Measurements from ENCODE around the gene GSTA5.
"Not testable (repeated sequence)": the region's sequence is repeated elsewhere in the genome, so short reads cannot be mapped to it uniquely, and the experiment has no call there.

Gene GSTA5

GRCh38 chr6:52834481-52834880, 6.1 kb downstream of the GSTA5 start:
- no peak for DNase-seq (ENCODE audit: low spot score)

- not testable (repeated sequence) for DNase-seq (ENCODE audit: low spot score)
Measured at GRCh38 chr6:52830869-52831268, 9.7 kb downstream of the GSTA5 start.

GRCh38 chr6:52829046-52829817, 11.4 kb downstream of the GSTA5 start:
- DNase-seq (ENCODE audit: low spot score) = no peak

- DNase-seq (ENCODE audit: low spot score) = not testable (repeated sequence)
Measured at GRCh38 chr6:52828621-52829020, 12.0 kb downstream of the GSTA5 start.

GRCh38 chr6:52827073-52827783, 13.4 kb downstream of the GSTA5 start:
- DNase-seq (ENCODE audit: low spot score) = not testable (repeated sequence)

- no peak for DNase-seq (ENCODE audit: low spot score)
Measured at GRCh38 chr6:52826513-52826912, 14.1 kb downstream of the GSTA5 start.

GRCh38 chr6:52825900-52826459, 14.6 kb downstream of the GSTA5 start:
- not testable (repeated sequence) for DNase-seq (ENCODE audit: low spot score)

GRCh38 chr6:52825270-52825793, 15.3 kb downstream of the GSTA5 start:
- not testable (repeated sequence) for DNase-seq (ENCODE audit: low spot score)

GRCh38 chr6:52821842-52822241, 18.8 kb downstream of the GSTA5 start:
- DNase-seq (ENCODE audit: low spot score) = no peak

GRCh38 chr6:52820198-52820597, 20.4 kb downstream of the GSTA5 start:
- no peak for DNase-seq (ENCODE audit: low spot score)

- peak; percentile 48 for DNase-seq (ENCODE audit: low spot score)
Measured at GRCh38 chr6:52815167-52816092, 25.2 kb downstream of the GSTA5 start.

- not testable (repeated sequence) for DNase-seq (ENCODE audit: low spot score)
Measured at GRCh38 chr6:52814545-52814944, 26.1 kb downstream of the GSTA5 start.

- DNase-seq (ENCODE audit: low spot score) = not testable (repeated sequence)
Measured at GRCh38 chr6:52809777-52810176, 30.8 kb downstream of the GSTA5 start.

GRCh38 chr6:52808660-52809059, 32.0 kb downstream of the GSTA5 start:
- no peak for DNase-seq (ENCODE audit: low spot score)

- DNase-seq (ENCODE audit: low spot score) = not testable (repeated sequence)
Measured at GRCh38 chr6:52803668-52804255, 36.9 kb downstream of the GSTA5 start, which contains the start of gene GSTA1. GSTA1 (minus strand) TSS chr6:52803816; CDS start chr6:52799267, 4,549 bp downstream.

- DNase-seq (ENCODE audit: low spot score) = no peak
Measured at GRCh38 chr6:52802806-52803205, 37.8 kb downstream of the GSTA5 start.

- no peak for DNase-seq (ENCODE audit: low spot score)
Measured at GRCh38 chr6:52801188-52801841, 39.3 kb downstream of the GSTA5 start.

- DNase-seq (ENCODE audit: low spot score) = not testable (repeated sequence)
Measured at GRCh38 chr6:52799272-52799671, 41.3 kb downstream of the GSTA5 start.

GRCh38 chr6:52794366-52794765, 46.2 kb downstream of the GSTA5 start:
- not testable (repeated sequence) for DNase-seq (ENCODE audit: low spot score)

GRCh38 chr6:52790861-52791260, 49.8 kb downstream of the GSTA5 start:
- DNase-seq (ENCODE audit: low spot score) = no peak
